GM18858 (cell line): ENCODE data around the gene PRKD1.
A peak's percentile ranks its signal among the peaks of the same experiment; 100 is the strongest.
"Not testable (repeated sequence)": the region's sequence is repeated elsewhere in the genome, so short reads cannot be mapped to it uniquely, and the experiment has no call there.

Source experiments
- ATAC-seq: cut with Tn5 transposase; IDR thresholded peaks from one replicate; pipeline ENCODE4 v1.9.1; 2021; ENCODE audit not compliant: unreplicated experiment

The PRKD1 gene

GRCh38 chr14:29839691-29840090, 88.0 kb downstream of the PRKD1 start:
- ATAC-seq = not testable (repeated sequence)

- ATAC-seq = no peak
These were observed 88.9 kb downstream of the PRKD1 start for GRCh38 chr14:29838752-29839151.

DNA sequence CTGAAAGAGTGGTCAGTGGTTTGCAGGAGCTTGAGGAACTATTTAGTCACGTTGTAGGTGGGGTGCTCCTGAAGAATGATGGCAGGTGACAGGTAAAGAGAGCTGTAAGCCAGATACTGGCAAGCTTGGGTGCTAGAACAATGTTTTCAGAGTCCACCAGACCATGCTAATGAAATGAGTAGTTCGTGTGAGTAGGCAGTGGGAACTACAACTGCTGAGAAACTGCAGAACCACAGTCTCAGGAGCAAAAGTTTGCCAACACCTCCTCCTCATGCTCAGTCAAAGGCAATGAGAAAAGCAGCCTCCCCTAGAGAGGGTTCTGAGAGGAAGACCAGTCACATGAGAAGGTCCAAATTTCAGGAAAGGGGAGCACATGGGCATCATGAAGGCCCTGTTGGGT, 91.3 kb downstream of the PRKD1 start:
- ATAC-seq = peak; percentile 57

- ATAC-seq = no peak
These were observed 95.6 kb downstream of the PRKD1 start for GRCh38 chr14:29832042-29832441.

DNA sequence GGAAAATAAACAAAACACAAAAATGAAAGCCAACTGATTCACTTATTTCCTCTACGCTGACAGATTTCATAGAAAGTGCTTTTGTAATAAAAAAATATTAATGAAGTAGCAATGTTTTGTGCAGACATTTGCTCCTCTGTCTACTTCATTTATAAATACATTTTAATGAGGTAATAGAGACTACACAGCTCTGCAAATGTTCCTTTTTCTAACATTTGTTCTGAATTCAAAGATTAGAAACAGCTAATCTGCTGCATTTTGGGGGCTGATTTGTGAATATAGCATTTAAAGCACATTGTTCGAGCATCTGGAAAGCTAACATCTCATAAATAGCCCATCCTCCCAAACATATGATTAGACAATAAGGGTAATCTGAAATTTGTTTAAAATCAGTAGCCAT, 97.8 kb downstream of the PRKD1 start:
- ATAC-seq = no peak

- ATAC-seq = no peak
These were observed 103.8 kb downstream of the PRKD1 start for GRCh38 chr14:29823816-29824215.

- ATAC-seq = no peak
These were observed 105.3 kb downstream of the PRKD1 start for GRCh38 chr14:29822430-29822709.

DNA sequence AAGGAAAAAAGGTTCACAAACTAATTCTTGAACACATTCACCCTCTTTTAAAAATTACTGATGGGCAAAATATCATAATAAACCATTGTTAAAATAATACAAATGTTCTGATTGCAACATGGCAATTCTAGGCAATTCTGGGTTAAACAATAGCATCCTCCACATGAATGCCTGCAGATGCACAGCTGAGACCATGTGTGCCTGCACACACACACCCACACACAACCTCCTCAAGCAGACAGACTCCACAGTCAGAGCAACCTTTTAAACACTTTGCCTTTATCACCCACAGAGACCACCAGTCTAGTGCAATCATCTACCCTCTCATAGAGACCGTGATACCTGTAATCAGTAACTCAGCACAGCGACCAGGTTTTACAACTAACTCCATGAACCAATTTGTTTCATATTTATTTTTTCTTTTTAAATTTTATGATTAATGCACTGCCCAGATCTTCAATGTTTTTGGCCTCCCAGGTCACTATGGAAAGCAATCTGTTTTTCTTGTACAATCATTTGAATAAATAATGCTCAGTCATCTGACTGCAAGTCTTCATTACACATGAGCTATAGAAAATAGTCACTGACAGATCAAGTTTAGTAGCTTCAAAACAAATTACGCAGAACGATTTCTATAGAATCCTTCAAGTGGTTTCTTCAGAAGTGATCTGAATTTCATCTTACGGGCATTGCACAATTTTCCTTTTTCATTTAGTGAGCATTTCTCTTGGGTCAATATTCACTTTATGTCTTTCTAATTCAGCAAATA, 105.8 kb downstream of the PRKD1 start:
- no peak for ATAC-seq

DNA sequence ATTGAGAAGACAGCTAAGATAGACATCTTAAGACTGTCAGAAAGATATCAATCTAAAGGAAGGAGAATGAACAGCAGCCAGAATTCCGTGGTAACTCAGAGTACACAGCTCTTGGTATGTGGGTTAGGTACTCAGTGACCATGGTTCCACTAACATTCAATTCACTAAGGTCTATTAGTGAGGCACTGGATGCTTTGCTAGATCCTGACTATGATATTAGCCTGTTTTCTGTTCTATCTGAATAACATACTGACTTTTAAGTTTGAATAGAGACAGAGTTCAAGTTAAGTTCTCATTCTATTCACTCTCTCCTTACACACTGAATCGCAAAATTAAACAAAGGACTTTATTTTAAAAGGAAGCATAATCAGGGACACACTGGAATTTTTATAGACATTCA, 106.4 kb downstream of the PRKD1 start:
- ATAC-seq = no peak

DNA sequence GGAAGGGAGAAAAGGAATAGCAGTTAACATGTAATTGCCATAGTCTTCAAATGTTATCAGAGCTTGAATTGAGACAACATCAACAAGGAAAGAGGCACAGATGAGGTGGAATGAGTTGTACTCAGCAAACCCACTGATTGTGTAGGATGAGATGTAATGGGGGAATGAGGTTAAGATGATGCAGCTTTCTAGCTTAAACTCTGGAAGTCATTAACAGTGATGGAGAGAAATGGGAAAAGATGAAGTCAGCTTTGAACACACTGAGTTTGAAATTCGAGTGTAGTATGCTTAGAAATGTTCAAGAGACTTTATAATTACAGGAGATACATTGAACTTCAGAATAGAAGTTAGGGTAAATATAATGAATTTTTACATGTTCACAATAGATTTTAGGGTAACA, 106.9 kb downstream of the PRKD1 start:
- no peak for ATAC-seq

GRCh38 chr14:29817767-29818405, 109.8 kb downstream of the PRKD1 start:
- no peak for ATAC-seq

- ATAC-seq = no peak
These were observed 112.5 kb downstream of the PRKD1 start for GRCh38 chr14:29815016-29815674.

- no peak for ATAC-seq
These were observed 113.3 kb downstream of the PRKD1 start for GRCh38 chr14:29814156-29815015.

DNA sequence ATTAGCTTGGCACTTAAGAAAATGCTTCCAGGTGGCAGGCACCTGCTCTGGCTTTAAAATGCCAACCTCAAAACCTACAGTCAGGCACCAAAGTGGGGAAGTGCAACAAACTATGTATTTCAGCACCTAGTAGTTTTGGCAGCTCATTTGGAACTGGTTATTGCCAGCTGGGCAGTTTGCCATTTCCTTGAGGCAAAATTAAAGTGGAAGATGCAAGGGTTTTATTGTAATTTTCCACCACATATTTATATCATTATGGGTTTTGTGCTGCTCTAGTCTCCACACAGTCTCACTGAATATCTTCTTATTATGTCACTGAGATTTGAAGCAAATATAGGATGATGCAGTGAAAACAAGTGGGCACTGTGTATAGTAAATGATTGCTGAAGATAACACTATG, 117.0 kb downstream of the PRKD1 start:
- no peak for ATAC-seq

GRCh38 chr14:29810064-29810463, 117.6 kb downstream of the PRKD1 start:
- ATAC-seq = no peak

DNA sequence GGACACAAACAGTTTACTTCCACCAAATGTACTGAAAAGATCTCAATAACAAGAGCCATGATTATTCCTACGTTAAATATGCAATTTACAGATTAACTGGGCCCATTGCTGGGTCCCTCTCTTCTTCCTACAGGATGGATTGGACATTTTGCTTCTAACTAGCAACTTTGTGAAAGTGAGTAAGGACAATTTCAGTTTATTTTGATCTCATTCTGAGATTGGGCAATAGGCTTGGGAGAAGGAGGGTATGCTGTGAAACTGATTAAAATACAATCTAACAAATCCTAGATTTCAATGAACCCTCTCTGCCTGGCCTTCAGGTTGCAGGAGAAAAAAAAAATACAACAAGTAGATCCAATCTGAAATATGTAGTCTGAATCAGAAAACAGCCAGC, 121.5 kb downstream of the PRKD1 start:
- ATAC-seq = no peak

DNA sequence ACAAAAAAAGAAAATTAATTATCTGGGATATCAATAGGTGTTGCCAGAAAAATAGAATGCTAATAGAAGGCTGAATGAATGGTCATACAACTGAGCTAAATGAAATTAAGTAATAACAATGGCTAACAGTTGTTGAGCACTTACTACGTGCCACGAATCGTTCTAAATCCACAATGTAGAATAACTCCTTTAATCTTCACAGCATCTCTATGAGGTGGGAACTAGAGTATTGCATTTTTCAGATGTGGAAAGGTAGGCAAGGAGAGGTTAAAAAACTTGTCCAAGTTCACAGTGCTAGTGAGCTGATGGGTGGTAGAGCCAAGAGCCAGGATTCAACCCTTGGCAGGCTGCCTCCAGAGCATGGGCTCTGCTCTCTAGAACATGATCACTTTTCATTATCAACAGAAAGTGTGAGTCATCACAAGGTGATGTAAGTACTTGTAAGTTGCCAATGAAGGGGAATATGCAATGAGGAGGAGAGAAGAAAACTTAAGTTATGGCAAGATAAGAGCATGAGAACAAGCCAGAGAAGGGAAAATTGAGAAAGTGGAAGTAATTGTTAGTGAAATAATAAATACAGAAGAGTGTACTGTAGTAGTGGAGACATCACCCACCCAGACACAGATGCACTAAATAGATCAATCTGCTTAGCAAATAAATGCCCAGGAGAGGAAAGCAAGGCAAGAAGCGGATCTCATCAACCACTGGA, 122.1 kb downstream of the PRKD1 start:
- ATAC-seq = no peak

GRCh38 chr14:29804481-29805266, 123.0 kb downstream of the PRKD1 start:
- no peak for ATAC-seq

- no peak for ATAC-seq
These were observed 124.6 kb downstream of the PRKD1 start for GRCh38 chr14:29803045-29803444.

DNA sequence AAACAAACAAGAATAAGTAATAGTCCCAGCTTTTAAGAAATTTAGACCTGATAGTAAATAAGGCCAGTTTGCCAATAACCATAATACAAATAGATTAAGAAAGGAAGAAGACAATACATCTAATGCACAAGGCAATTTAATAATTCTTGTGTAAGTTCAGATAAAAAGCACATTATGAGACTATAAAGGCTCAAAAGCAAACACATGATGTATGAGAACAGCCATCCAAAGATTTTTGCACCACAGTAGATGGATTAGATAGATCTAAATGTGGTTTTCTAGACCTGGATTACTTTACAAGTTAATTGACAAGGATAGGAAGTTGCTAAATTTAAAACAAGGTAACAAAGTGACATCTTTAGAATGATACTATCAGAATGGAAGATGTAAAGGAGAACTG, 125.4 kb downstream of the PRKD1 start:
- ATAC-seq = no peak
